Skin of body (tissue), 3 donors: ENCODE measurements around the gene SCD5. TPM values are rescaled to one million over a fixed set of nuclear protein-coding genes. Genes with fewer than 3 reads are reported as not detected.

Experiments used
- DNase-seq: peaks from one replicate; lab custom pipeline; 2025; lab: John Stamatoyannopoulos, UW
- small RNA-seq: library from RNA; depleted of rRNA; stranded (forward); fragments of <200 nt; gene quantifications from one replicate; pipeline ENCODE3, GENCODE V24; 2014; ENCODE audit warnings: low replicate concordance
- total RNA-seq: library from RNA; depleted of rRNA; stranded (reverse); fragments of >200 nt; gene quantifications from one replicate; pipeline ENCODE4 v1.2.3, GENCODE V29; 2014

SCD5 gene
- total RNA-seq, 1 donor from 2014 or later: 15.5 TPM

DNA sequence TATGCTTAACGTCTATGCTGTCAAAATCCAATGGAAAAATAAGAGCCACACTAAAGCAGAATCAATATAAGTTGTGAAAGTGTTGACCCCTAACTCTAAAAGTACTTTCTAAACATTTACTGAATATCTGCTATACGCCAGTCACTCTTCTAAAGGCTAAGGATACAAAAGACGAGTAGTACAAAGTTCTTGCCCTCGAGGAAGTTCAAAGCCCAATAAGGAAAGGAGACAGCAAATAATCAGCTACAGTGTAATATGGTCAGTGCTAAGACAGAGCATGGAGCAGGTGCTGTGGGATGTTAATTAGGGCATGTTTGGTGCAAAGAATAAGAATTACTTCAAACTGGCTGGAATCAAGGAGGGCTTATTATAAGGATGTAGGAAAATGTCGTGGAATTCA lies 205.2 kb downstream of the SCD5 start:
- DNase-seq: no peak

DNA sequence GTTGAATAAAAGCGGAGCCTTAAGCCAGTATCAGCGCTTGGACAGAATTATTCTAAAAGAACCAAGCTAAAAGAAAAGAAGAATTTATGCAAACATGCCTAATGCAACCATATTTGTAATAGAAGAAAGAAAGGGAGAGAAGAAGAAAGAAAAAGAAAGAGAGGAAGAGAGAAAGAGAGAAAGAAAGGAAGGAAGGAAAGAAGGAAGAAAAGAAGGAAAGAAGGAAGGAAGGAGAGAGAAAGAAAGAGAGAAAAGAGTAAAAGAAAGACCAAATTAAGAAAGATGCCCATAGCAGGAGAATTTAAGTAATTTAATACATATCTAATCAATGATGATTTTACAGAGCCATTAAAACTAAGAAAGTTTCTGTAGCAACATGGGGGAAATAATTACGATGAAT lies 206.0 kb downstream of the SCD5 start:
- no peak for DNase-seq

DNA sequence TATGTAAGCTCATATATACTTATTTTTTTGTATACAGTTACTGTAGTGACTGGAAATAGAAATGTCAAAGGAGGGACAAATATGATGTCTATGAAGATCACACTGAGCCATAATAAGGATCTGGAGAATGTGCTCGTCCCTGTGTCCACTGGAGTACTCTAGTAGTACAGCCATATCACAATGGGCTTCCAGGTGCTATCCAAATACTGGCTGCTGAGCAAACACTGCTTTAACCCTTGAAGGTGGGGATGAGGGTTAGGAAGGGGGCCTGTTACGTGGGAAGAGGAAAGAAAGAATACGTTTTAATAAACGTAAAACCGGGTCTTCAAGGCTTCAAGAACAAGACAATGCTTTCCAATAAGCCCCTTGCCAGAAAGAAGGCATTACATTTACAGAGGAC lies 207.0 kb downstream of the SCD5 start:
- no peak for DNase-seq

DNA sequence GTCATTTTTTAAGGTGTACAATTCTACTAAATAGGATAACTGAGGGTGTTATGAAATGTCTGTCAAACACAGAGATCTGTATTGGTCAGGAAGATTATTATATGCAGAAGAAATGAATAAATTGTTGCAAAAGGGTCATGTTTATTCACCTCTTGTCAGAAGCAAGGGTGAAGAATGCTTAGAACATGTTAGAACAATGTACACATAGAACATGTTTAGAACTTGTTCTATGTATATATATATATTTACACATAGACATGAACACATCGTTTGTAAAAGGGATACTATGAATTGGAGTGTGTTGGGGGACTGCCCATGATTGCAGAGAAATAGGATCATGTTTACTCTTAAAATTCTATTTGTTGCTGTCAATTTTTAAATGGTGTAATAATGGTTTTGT lies 208.8 kb downstream of the SCD5 start:
- no peak for DNase-seq

DNA sequence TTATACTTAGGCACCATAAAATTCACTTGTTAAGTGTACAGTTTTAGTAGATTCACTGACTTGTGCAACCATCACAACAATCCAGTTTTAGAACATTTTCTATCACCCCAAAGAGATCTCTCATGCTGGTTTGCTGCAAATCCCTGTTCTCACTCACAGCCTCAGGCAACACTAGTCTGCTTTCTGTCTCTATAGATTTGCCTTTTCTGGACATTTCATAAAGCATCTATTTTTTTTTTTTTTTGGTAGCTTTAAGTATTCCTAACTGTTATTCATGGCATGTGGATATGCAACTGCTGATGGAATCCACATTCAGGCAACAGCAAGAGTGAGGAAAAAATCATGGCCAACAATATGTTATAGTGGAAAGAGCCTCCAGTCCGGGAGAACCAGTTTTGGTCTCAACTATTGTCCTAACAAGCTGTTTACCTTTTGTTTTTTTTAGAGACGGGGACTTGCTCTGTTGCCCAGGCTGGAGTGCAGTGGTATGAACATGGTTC lies 209.8 kb downstream of the SCD5 start:
- DNase-seq: no peak

DNA sequence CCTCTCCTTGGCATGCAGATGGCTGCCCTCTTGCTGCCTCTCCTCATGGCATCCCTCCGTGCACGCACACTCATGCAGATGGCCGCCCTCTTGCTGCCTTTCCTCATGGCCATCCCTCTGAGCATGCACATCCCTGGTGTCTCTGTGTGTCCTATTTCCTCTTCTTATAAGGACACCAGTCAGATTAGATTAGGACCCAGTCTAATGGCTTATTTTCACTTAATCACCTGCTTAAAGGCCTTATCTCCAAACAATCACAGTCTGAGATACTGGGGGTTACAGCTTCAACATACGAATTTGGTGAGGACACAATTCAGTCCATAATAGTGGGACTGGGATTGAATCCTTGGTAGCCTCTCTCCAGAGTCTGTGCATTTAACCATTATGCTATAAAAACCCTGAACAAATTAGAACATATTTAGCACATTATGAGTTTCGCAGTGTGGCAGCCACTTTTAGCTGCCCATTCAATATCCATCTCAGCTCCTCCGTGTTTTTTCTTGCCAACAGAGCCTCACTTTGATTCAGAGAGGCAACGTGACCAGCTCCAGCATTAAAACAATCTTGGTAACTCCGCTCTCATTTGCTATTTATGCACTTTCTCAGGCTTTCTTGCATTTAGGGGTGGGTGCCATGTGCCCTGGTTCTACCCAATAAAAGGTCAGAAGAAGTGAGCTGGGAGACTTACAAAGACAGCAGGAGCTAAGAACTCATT lies 210.6 kb downstream of the SCD5 start:
- DNase-seq: no peak

DNA sequence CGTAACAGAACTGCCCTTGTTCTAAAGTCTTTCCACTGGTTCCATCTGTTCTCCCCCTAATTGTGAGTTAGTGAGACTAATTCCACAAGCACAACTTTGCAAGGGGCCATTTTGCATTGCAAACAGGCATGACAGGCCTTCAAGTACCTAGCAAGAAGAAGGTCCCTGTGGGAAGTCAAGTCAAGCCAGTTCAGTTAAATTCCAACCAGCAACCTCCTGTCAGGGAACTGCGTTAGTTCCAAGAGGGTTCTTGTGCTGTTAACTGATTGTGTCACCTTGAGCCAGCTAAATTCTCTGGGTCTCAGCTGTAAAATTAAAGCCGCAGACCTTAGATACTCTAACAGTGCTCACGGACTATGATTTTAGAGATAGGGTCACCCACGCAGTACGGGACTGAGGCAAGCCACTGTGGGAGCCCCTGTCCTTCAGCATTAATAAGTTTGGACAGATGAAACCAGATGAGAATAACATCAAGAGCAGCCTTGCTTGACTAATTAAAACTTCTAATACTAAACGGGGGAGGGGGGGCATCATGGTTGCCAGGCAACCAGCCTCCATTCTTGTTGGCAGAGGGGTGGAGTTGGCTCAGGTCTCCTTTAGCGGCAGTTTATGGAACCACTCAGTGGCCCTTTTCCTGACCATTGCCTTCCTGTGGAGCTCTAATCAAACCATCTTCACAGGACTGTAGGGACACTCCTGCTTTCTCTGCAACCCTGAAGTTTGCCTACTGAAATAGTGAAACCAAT lies 212.7 kb downstream of the SCD5 start:
- DNase-seq: no peak

DNA sequence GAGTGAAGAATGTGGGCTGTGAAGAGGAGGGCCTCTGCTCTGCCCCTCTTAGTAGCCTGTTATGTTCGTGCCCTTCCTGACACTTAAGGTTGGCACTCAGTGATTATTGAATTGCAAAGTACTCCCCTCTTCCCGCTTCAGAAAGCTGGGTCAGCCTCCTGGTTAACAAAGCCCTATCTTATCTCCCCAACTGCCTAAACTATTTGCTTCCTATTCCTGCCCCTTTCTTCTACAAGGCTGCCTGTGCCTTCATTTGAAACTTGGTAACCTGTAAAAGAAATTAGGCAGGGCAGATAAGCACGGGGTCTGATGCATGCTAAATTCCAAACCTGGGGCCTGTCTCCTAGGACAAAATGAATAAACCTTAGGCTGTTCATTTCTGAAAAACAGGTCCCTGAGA lies 213.7 kb downstream of the SCD5 start:
- DNase-seq: no peak

DNA sequence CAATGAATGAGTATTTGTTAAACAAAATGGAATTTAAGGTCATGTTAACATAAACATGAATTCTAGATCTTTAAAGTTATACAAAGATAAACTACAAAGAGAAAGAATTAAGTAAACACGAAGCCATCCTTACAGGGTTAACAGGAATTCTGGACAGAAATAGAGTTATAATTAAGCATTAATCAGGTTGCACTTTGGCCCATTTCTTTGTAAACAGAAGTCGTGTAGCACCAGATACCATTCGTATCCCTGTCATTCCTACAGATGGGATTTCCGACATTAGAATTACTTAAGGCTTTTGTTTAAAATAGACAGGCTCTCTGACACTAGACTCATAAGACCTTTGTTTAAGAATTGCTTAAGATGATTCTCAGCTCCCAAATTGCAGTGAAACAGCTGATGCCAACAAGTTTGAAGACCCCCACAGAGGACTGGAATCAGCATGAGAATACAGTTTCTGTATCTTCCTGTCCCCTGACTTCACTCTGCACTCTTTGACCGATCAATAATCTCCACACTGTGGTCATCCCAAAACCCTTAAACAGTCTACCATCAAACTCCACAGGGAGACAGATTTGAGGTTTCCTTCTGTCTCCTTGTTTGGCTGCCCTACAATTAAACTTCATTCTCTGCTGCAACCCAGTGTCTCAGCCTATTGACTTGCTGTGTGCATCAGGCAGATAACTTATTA lies 214.6 kb downstream of the SCD5 start:
- DNase-seq: no peak

DNA sequence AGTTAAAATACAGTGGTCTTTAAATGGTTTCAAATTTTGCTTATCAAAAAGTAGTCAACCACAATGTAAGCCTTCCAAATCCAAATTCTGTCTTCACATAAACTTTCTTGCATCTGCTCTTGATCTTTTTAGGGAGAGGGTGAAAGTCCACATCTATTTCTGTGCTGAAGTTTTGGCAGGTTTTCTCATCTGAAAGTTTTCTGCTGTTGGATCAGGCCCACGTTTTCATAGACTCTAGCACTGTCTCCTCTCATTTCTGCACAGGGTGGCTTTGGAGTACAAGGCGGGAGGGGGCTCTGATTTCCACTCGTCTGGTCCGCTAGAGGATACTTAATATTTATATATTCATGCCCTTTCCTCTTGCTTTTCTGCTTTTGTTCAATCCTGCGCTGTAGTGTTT lies 218.7 kb downstream of the SCD5 start:
- no peak for DNase-seq

Small RNA genes lying within 50 kb of the gene (small RNA-seq; reads per million reads assigned to genes)
- gene MIR575: not detected

Other genes with a start within 250 kb of the SCD5 start
- gene TMEM150C, start 236.8 kb downstream of the SCD5 start, total RNA-seq: 11.6 TPM
- gene SEC31A, start 92.4 kb upstream of the SCD5 start, total RNA-seq: 264 TPM
- 10.9 TPM for gene THAP9, start 101.9 kb upstream of the SCD5 start, total RNA-seq
- 14.0 TPM for gene LIN54, start 212.0 kb upstream of the SCD5 start, total RNA-seq
- 85.4 TPM for gene COPS4, start 236.4 kb upstream of the SCD5 start, total RNA-seq